ENCODE measurements around the gene ADAMTS20.
"Not testable (repeated sequence)": the region's sequence is repeated elsewhere in the genome, so short reads cannot be mapped to it uniquely, and the experiment has no call there.

The ADAMTS20 gene

GRCh38 chr12:43352001-43352400 is 200.0 kb downstream of the ADAMTS20 start:
- DNase-seq: no peak

- no peak for DNase-seq
These were observed 202.1 kb downstream of the ADAMTS20 start for GRCh38 chr12:43349863-43350262.

GRCh38 chr12:43348221-43348620 is 203.8 kb downstream of the ADAMTS20 start:
- no peak for DNase-seq

- no peak for DNase-seq
These were observed 205.0 kb downstream of the ADAMTS20 start for GRCh38 chr12:43347026-43347425.

GRCh38 chr12:43345023-43345422 is 207.0 kb downstream of the ADAMTS20 start:
- DNase-seq: no peak

- not testable (repeated sequence) for DNase-seq
These were observed 210.2 kb downstream of the ADAMTS20 start for GRCh38 chr12:43341785-43342313.

- DNase-seq: peak; percentile 6 to 18
These were observed 213.0 kb downstream of the ADAMTS20 start for GRCh38 chr12:43338848-43339526.

- no peak for DNase-seq
These were observed 214.2 kb downstream of the ADAMTS20 start for GRCh38 chr12:43337571-43338444.

- no peak for DNase-seq
These were observed 214.9 kb downstream of the ADAMTS20 start for GRCh38 chr12:43336962-43337555.

- no peak for DNase-seq
These were observed 218.4 kb downstream of the ADAMTS20 start for GRCh38 chr12:43333644-43334043.

GRCh38 chr12:43332977-43333640 is 218.9 kb downstream of the ADAMTS20 start:
- no peak for DNase-seq

- DNase-seq: no peak
These were observed 220.1 kb downstream of the ADAMTS20 start for GRCh38 chr12:43331935-43332334.

- DNase-seq: no peak
These were observed 222.6 kb downstream of the ADAMTS20 start for GRCh38 chr12:43329375-43329774.

GRCh38 chr12:43325786-43326185 is 226.2 kb downstream of the ADAMTS20 start:
- DNase-seq: no peak

GRCh38 chr12:43320281-43320680 is 231.7 kb downstream of the ADAMTS20 start:
- no peak for DNase-seq

GRCh38 chr12:43318021-43318420 is 234.0 kb downstream of the ADAMTS20 start:
- no peak for DNase-seq

- no peak for DNase-seq
These were observed 234.8 kb downstream of the ADAMTS20 start for GRCh38 chr12:43317156-43317555.

- no peak for DNase-seq
These were observed 235.5 kb downstream of the ADAMTS20 start for GRCh38 chr12:43316520-43316919.

GRCh38 chr12:43315961-43316360 is 236.0 kb downstream of the ADAMTS20 start:
- no peak for DNase-seq

- no peak for DNase-seq
These were observed 239.0 kb downstream of the ADAMTS20 start for GRCh38 chr12:43312991-43313505.

- DNase-seq: no peak
These were observed 241.4 kb downstream of the ADAMTS20 start for GRCh38 chr12:43310596-43310995.

- DNase-seq: no peak
These were observed 242.0 kb downstream of the ADAMTS20 start for GRCh38 chr12:43309959-43310358.

GRCh38 chr12:43308776-43309175 is 243.2 kb downstream of the ADAMTS20 start:
- no peak for DNase-seq

All from SHP77 (cell line).